Kidney (tissue), 14 donors: Measurements from ENCODE around the gene RASIP1. TPM values are rescaled to one million over a fixed set of nuclear protein-coding genes. Genes with fewer than 3 reads are reported as not detected.

Experiments used
- DNase-seq, 5 donors: peaks; one replicate each; pipeline ENCODE4 v3.0.0-alpha.2; 2013 to 2020
- FAIRE-seq: peaks from 2 replicates; lab custom pipeline; 2012; peaks lifted over from hg19 to GRCh38; lab: Jason Lieb, UNC
- H3K27ac ChIP-seq, 2 donors: one replicate each; pipeline ENCODE4 v1.7.0; 2013; ENCODE audit warnings: low read depth in 2 of 2, low read length in 2 of 2, inconsistent platforms in 1 of 2
- H3K27me3 ChIP-seq: one replicate; pipeline ENCODE4 v1.7.1; 2013; ENCODE audit warnings: low read length, inconsistent platforms; ENCODE audit not compliant: control insufficient read depth, insufficient read depth
- H3K36me3 ChIP-seq, 3 donors: one replicate each; pipeline versions ENCODE4 v1.7.0 to v1.7.1; 2013; ENCODE audit warnings: low read length in 3 of 3, control low read depth in 1 of 3, inconsistent platforms in 1 of 3; ENCODE audit not compliant: insufficient read depth in 3 of 3, control insufficient read depth in 2 of 3
- H3K4me1 ChIP-seq, 3 donors: one replicate each; pipeline versions ENCODE4 v1.7.0 to v1.7.1; 2013; ENCODE audit warnings: low read length in 3 of 3, inconsistent platforms in 1 of 3, low read depth in 1 of 3; ENCODE audit not compliant: control insufficient read depth in 2 of 3, insufficient read depth in 2 of 3
- H3K4me3 ChIP-seq, 3 donors: one replicate each; pipeline versions ENCODE4 v1.7.0 to v1.8.1; 2013; ENCODE audit warnings: low read length in 3 of 3, control low read depth in 1 of 3, inconsistent platforms in 1 of 3
- H3K9ac ChIP-seq, 3 donors: one replicate each; pipeline versions ENCODE4 v1.7.0 to v1.7.1; 2013; ENCODE audit warnings: low read length in 3 of 3, control low read depth in 1 of 3, inconsistent platforms in 1 of 3
- H3K9me3 ChIP-seq, 3 donors: one replicate each; pipeline versions ENCODE4 v1.7.0 to v1.7.1; 2013; ENCODE audit warnings: low read length in 3 of 3, control low read depth in 1 of 3, inconsistent platforms in 1 of 3; ENCODE audit not compliant: control insufficient read depth in 2 of 3, insufficient read depth in 1 of 3
- CTCF ChIP-seq: IDR thresholded peaks from 3 replicates; pipeline ENCODE4 v1.5.1; 2012; ENCODE audit warnings: mild to moderate bottlenecking, moderate library complexity, borderline replicate concordance; ENCODE audit not compliant: insufficient read depth; ENCODE audit errors: extremely low read depth
- intact Hi-C: fragments of 100-400 bp; cut with DNase I; formaldehyde crosslinking; loops from one replicate; pipeline ENCODE4 v1.11.1; 2022
- polyA plus RNA-seq: library from polyadenylated mRNA; stranded (reverse); fragments of 350-450 nt; fragmentation: Illumina TruSeq; extraction: RNeasy Lipid Tissue Mini Kit (QIAGEN cat#74804); gene quantifications from one replicate; pipeline ENCODE4 v1.2.3, GENCODE V29; 2014; ENCODE audit warnings: low read depth, low replicate concordance; ENCODE audit not compliant: insufficient read depth
- total RNA-seq: library from RNA; stranded (reverse); fragmentation: NEBNext Ultra II Directional; extraction: Animal tissue kit (Norgen Biotek cat#: 25700); gene quantifications from one replicate; pipeline ENCODE4 v1.2.1, GENCODE V29; 2021
- donor health status: control.
- donor health status: control.
- donor health status: control.
- donor health status: control.
- donor health status: control.
- donor health status: DM: yes; HTN: yes; CAD: no.
- donor health status: Normal renal cell carcinoma (clear cell type).

The RASIP1 gene
- total and polyA plus RNA-seq, 2 donors from 2014 or later, result 13.6 to 23.3 TPM

DNA sequence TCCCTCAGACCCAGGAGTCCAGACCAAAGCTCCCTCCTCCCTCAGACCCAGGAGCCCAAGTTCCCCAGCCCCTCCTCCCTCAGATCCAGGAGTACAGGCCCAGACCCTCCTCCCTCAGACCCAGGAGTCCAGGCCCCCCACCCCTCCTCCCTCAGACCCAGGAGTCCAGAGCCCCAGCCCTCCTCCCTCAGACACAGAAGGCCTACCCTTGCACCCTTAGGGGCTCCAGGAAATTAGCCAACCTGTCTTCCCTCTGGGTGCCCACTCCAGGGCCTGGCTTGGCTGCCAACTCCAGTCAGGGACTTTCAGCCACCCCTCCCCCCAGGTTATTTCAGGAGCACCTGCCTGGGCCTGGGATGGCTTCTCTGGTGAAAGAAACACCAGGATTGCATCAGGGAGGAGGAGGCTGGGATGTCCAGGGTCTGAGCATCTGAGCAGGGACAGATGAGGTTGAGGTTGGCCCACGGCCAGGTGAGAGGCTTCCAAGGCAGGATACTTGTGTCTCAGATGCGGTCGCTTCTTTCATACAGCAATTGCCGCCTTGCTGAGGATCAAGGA, 14.8 kb upstream of the RASIP1 start, which contains the start of gene FGF21:
Gene FGF21, plus strand, starts transcription at position 441 of the 558 bp plus-strand sequence. CDS start 713 bp downstream, outside the sequence.
- Histone ChIP-seq H3K4me1 (peaks cover 0 to 6% (median 0%) of the 10 kb centered on the region in 3 donors), H3K9me3 (no peaks in the 10 kb centered on the region), H3K36me3 (no peaks in the 10 kb centered on the region), H3K27me3 (peaks cover 3% of the 10 kb centered on the region), H3K27ac (no peak within 1 kb of the TSS), H3K4me3 (no peak within 1 kb of the TSS), H3K9ac (no peak within 1 kb of the TSS)
- intact Hi-C loops, result no loop called here
- TF ChIP-seq CTCF, result no peak
- peak in 1 of 5 donors; percentile 59 for DNase-seq
- no peak for FAIRE-seq

- FAIRE-seq, result no peak
Observed at GRCh38 chr19:48752496-48753365, 12.3 kb upstream of the RASIP1 start, which contains the start of gene FUT1. Gene FUT1 (minus strand): TSS chr19:48752641. CDS start chr19:48751281, 1,360 bp downstream.

GRCh38 chr19:48751845-48752495, 11.6 kb upstream of the RASIP1 start:
- Histone ChIP-seq H3K27me3 (peaks cover 3% of the 10 kb centered on the region), H3K4me3 (peak overlapping the region; percentile 52 to 62 (median 58)), H3K27ac (peak overlapping the region; percentile 12 to 80), H3K9me3 (no peaks in the 10 kb centered on the region), H3K9ac (peak overlapping the region; percentile 18 to 55 (median 46)), H3K4me1 (peaks cover 0 to 9% (median 5%) of the 10 kb centered on the region in 3 donors), H3K36me3 (no peaks in the 10 kb centered on the region)
- no peak for TF ChIP-seq CTCF
- intact Hi-C loops, result no loop called here
- no peak for FAIRE-seq
- DNase-seq, result no peak

More at GRCh38 chr19:48752496-48753365, 12.3 kb upstream of the RASIP1 start, which contains the start of gene FUT1:
- peak within 1 kb of the TSS; percentile 32 to 80 for H3K27ac ChIP-seq
- peaks cover 3% of the 10 kb centered on the region for H3K27me3 ChIP-seq
- intact Hi-C loops, result no loop called here
- peaks cover 0 to 6% (median 5%) of the 10 kb centered on the region in 3 donors for H3K4me1 ChIP-seq
- TF ChIP-seq CTCF, result no peak
- H3K4me3 ChIP-seq, result peak within 1 kb of the TSS; percentile 52 to 62 (median 58)
- H3K9ac ChIP-seq, result peak within 1 kb of the TSS; percentile 18 to 55 (median 46)
- no peaks in the 10 kb centered on the region for H3K36me3 ChIP-seq
- no peaks in the 10 kb centered on the region for H3K9me3 ChIP-seq
- DNase-seq, result peak; percentile 91 to 93 (median 92)
